Daoy (cell line): ENCODE data around the gene PAPPA. TPM values are rescaled to one million over a fixed set of nuclear protein-coding genes. Genes with fewer than 3 reads are reported as not detected.

Experiments
- DNase-seq: peaks from one replicate; pipeline ENCODE4 v3.0.0-alpha.2; 2015; ENCODE audit warnings: low read depth
- total RNA-seq: library from RNA; depleted of rRNA; stranded (reverse); fragments of >200 nt; shearing (Covaris generic); gene quantifications from 2 replicates; pipeline ENCODE4 v1.2.3, GENCODE V29; 2014

Gene PAPPA
- total RNA-seq, 1 experiment from 2014 or later = 9.9 TPM

GRCh38 chr9:116381350-116381749 is 227.8 kb downstream of the PAPPA start:
- DNase-seq = no peak

GRCh38 chr9:116382053-116382452 is 228.5 kb downstream of the PAPPA start:
- no peak for DNase-seq

GRCh38 chr9:116383133-116383532 is 229.5 kb downstream of the PAPPA start:
- DNase-seq = no peak

- DNase-seq = peak; percentile 16
Observed at GRCh38 chr9:116383936-116384335, 230.3 kb downstream of the PAPPA start.

GRCh38 chr9:116387934-116388698 is 234.5 kb downstream of the PAPPA start:
- no peak for DNase-seq

GRCh38 chr9:116389541-116390302 is 236.1 kb downstream of the PAPPA start:
- DNase-seq = peak; percentile 14

- DNase-seq = no peak
Observed at GRCh38 chr9:116390303-116391228, 237.0 kb downstream of the PAPPA start.

GRCh38 chr9:116391306-116391900 is 237.8 kb downstream of the PAPPA start:
- DNase-seq = peak; percentile 80

GRCh38 chr9:116393198-116393597 is 239.6 kb downstream of the PAPPA start:
- DNase-seq = no peak

- no peak for DNase-seq
Observed at GRCh38 chr9:116394070-116394469, 240.5 kb downstream of the PAPPA start.

GRCh38 chr9:116394894-116395698 is 241.5 kb downstream of the PAPPA start:
- no peak for DNase-seq

- DNase-seq = no peak
Observed at GRCh38 chr9:116395699-116396037, 242.1 kb downstream of the PAPPA start.

- no peak for DNase-seq
Observed at GRCh38 chr9:116403171-116403570, 249.6 kb downstream of the PAPPA start.

- no peak for DNase-seq
Observed at GRCh38 chr9:116404228-116404627, 250.6 kb downstream of the PAPPA start.

- DNase-seq = no peak
Observed at GRCh38 chr9:116405321-116405720, 251.7 kb downstream of the PAPPA start.

- DNase-seq = no peak
Observed at GRCh38 chr9:116406469-116406868, 252.9 kb downstream of the PAPPA start.

- no peak for DNase-seq
Observed at GRCh38 chr9:116409129-116409528, 255.5 kb downstream of the PAPPA start.

- no peak for DNase-seq
Observed at GRCh38 chr9:116409638-116410037, 256.0 kb downstream of the PAPPA start.

GRCh38 chr9:116411506-116411905 is 257.9 kb downstream of the PAPPA start:
- DNase-seq = no peak

- DNase-seq = no peak
Observed at GRCh38 chr9:116414374-116414773, 260.8 kb downstream of the PAPPA start.

- no peak for DNase-seq
Observed at GRCh38 chr9:116416421-116416820, 262.8 kb downstream of the PAPPA start.
